HG03196 (cell line): ENCODE results near the gene GUCY2D.
"Not testable (repeated sequence)": the region's sequence is repeated elsewhere in the genome, so short reads cannot be mapped to it uniquely, and the experiment has no call there.

Source experiments
- ATAC-seq: cut with Tn5 transposase; IDR thresholded peaks from one replicate; pipeline ENCODE4 v1.9.1; 2021; ENCODE audit not compliant: unreplicated experiment

Gene GUCY2D

DNA sequence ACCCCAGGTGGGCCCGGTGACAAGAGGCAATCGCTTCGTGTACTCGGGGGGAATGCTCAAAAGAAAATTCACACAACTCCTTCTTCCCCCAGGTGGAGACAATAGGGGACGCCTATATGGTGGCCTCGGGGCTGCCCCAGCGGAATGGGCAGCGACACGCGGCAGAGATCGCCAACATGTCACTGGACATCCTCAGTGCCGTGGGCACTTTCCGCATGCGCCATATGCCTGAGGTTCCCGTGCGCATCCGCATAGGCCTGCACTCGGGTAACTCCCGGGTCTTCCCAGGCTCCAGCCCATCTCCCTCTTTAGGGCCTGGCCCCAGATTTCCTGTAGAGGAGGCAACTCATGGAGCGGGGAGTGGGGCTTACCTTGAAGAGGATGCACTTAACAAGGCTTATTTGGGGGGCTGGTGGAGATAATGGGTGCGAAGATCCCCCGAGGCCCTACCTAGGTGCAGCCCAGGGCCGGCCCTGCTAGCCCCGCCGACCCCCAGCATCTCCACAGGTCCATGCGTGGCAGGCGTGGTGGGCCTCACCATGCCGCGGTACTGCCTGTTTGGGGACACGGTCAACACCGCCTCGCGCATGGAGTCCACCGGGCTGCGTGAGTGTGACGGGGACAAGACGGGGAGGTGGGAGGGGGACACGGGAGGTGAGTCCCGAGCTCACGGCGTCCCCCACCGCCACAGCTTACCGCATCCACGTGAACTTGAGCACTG lies 13.0 kb downstream of the GUCY2D start:
- no peak for ATAC-seq

- ATAC-seq, result no peak
Measured at GRCh38 chr17:8015957-8016631, 13.7 kb downstream of the GUCY2D start.

DNA sequence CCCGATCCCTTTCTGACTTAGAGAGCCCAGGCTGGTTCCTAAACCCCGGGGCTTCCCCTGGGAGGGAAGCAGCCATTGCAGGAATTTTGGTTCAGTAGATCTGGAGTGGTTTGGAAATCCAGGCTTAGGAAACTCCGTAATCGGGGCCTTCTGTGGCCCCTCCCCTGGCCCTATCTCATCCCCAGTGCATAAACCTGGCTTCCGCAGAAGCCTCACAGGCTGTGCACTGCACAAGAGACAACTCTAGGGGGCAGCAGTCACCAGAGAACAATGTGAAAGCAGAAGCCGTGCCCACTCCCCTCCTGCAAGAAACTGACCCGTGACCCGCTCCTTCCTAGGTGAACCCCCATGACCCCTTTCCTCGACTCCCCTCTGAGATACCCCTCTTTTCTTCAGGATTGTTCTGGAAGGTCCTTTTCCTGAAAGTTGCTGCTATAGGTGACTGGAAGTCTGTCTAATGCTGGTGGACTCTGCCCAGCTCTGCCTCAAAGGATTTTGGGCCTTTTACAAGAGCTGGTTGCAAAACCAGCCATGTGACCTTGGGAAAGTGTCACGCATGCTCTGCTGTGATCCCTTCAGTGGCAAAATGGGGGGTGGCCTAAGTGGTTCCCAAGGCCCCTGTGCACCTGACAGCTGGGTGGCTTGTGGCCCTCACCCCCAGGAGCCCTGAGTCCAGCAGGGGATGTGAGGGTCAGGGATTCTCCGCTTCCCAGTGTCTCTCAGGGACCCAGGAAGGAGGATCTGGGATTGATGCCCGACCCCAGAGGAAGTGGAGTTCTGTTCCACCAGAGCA lies 14.4 kb downstream of the GUCY2D start:
- no peak for ATAC-seq

- ATAC-seq, result no peak
Measured at GRCh38 chr17:8018436-8018835, 16.0 kb downstream of the GUCY2D start.

- ATAC-seq, result no peak
Measured at GRCh38 chr17:8019166-8019565, 16.8 kb downstream of the GUCY2D start.

GRCh38 chr17:8019665-8020650 lies 17.5 kb downstream of the GUCY2D start:
- ATAC-seq, result no peak

- ATAC-seq, result no peak
Measured at GRCh38 chr17:8020776-8021564, 18.6 kb downstream of the GUCY2D start.

DNA sequence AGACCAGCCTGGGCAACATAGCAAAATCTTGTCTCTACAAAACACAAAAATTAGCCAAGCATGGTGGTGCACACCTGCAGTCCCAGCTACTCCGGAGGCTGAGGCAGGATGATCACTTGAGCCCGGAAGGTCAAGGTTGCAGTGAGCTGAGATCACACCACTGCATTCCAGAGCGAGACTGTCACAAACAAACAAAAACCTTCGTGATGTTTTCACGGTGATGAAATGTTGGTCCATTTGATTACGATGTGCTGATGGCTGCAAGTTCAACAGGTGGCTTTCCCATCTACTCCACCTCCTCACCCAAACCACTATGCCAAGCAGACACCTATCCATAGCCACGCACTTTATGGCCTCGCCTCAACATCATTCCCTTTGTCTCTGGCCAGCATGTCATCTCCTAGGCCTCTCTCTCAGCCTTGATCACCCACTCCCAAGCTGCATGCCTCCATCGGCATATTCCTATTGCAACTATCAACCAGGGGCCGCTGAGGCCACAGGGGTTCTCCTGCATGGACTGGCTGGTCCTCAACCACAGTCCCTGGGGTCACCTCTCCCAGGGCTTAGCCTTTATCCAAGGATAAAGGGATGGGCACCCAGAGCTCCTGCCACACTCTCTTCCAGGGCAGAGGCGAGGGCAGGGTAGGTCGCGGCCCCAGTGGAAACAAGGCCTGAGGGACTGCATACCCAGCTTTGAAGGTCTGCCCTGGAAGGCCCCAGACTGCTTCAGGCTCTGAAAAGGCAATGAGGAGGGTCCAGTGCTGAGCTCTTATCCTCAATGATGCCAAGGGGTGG lies 19.3 kb downstream of the GUCY2D start:
- no peak for ATAC-seq

DNA sequence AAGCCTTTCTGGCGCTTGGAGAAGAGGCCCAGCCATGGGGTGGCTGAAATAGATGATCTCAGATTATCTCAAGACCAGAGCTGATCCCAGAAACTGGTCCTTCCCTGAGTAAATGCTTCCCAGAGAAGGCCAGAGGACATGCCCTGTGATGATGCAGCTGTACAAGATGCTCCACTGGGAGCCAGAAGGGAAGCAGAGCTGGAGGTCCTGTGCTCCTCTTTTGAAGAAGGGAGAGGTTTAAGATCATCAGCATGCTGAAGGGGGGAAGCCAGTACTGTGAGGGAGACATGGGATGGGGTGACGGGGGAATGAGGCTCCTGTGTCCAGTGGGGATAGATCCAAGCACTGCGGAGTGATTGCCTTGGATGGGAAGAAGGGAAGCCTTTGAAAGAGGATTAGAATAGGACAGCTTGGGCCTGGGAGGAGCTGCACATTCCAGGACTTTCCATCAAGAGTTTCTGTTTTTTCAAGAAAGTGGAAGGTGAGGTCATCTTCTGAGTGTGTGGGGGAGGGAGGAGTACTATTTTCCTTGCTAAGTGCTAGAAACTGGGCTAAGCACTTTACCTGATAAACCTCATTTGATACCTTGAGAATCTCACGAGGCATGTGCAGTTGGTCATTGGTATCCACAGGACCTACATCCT lies 20.1 kb downstream of the GUCY2D start:
- no peak for ATAC-seq

- not testable (repeated sequence) for ATAC-seq
Measured at GRCh38 chr17:8024161-8024560, 21.7 kb downstream of the GUCY2D start.

DNA sequence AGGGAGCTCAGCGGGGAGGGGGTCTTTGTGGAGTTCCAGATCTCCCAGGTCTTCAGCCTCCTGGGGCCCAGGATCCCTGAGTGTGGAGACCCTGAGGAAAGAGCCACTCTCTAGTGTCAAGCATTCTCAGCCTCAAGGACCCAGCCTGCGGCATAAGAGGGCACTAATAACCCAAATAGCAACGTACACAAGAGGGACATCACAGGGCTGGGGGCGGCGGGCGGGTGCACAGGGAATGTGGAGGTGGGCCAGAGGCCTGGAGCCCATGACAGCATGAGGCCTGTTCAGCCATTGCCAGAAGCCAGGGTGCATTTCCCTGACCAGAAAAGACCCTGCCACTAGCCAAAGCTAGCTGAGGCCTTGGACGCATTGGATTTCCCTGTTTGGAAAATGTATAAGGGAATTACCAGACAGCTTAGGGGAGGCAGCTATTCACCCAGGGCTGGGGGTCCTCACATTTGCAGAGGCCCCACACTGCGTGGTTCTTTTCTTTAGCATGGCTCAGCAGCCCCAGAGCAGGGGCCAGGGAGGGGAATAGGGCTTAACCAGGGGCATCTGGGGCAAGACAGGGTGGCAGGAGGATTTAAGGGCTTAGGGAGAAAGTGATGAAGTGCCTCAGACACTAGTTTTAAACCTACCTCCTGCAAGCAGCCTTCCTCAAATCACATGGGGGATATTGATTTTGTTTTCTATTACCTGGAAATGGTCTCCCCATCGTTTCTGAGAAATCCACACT lies 22.9 kb downstream of the GUCY2D start:
- ATAC-seq, result no peak

DNA sequence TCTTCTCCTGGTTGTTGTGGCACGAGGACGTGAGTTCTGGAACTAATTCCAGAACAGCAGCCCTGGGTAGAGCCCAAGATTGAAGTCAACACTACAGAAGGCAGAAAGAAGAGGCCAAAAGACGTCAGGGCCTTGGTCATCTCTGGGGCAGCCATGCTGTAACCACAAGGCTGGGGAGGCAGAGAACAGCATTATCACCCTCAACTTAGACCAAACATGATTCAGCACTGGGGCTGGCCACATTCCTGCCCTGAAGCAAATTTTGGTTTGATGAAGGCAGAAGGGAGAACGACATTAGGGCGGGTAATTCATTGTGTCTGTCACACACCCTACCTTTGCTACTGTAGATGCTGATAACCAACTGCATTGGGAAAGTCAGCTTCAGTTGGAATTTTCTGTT lies 26.7 kb downstream of the GUCY2D start:
- ATAC-seq, result no peak

DNA sequence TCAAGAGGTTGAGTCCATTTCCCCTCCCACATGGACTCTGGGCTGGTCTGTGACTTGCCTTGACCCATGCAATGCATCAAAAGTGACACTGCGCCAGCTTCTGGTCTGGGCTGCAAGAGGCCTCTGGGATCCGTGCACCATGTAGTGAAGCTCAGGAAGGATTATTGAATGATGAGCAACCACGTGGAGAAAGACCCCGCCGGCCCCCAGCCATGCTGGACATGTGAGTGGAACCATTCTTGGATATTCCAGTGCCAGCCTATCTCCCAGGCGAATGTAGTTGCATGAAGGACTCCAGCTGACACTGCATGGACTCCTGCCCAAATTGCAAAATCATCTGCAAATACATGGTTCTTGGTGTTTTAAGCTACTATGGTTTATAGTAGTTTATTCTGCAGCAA lies 28.8 kb downstream of the GUCY2D start:
- ATAC-seq, result no peak

DNA sequence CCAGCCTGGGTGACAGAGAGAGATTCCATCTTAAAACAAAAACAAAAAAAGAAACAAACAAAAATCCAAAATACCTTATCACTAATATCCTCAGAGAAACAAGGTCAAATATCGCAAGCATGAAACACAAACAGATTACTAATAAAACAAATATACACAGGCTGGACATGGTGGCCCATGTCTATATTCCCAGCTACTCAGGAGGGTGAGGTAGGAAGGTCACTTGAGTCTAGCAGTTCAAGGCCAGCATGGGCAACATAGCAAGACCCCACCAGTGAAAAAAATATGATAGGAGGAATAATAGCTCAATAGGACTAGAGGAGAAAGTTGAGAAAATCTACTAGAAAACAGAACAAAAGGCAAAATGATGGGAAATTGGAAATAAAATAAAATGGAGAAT lies 29.5 kb downstream of the GUCY2D start:
- ATAC-seq, result no peak

DNA sequence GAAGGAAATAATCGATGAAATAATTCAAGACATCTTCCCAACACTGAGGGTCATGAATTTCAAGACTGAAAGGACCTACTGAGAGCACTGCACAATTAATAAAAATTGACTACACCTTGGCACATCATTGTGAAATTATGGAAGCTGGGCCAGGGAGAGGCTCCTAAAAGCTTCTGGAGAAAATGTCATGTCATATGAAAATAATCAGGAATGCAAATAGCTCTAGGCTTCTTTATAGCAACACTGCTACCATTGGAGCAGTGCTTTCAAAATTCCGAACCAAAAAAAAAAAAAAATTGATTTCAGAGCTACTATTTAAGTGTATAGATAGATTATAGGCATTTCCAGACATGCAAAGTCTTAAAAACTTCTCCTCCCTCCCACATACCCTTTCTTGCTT lies 30.0 kb downstream of the GUCY2D start:
- no peak for ATAC-seq

DNA sequence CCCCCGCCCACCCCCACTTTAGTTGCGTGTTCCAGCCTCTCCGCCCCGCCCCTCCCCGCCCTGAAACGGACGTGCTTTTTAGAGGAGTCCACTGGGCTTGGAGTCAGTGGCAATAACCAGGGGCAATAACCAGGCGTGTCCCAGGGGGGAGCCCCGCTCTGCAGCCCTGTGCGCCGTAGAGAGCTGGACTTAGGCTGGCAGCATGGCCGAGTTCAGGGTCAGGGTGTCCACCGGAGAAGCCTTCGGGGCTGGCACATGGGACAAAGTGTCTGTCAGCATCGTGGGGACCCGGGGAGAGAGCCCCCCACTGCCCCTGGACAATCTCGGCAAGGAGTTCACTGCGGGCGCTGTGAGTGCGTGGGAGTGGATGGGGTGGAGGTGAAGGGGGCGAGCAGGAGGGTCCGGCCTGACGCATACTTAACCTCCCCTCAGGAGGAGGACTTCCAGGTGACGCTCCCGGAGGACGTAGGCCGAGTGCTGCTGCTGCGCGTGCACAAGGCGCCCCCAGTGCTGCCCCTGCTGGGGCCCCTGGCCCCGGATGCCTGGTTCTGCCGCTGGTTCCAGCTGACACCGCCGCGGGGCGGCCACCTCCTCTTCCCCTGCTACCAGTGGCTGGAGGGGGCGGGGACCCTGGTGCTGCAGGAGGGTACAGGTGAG lies 36.7 kb downstream of the GUCY2D start, which contains the start of gene ALOX15B:
Gene ALOX15B, plus strand, starts transcription at position 106 of the 657 bp plus-strand sequence. Its CDS starts 97 bp downstream, at position 203.
- no peak for ATAC-seq

DNA sequence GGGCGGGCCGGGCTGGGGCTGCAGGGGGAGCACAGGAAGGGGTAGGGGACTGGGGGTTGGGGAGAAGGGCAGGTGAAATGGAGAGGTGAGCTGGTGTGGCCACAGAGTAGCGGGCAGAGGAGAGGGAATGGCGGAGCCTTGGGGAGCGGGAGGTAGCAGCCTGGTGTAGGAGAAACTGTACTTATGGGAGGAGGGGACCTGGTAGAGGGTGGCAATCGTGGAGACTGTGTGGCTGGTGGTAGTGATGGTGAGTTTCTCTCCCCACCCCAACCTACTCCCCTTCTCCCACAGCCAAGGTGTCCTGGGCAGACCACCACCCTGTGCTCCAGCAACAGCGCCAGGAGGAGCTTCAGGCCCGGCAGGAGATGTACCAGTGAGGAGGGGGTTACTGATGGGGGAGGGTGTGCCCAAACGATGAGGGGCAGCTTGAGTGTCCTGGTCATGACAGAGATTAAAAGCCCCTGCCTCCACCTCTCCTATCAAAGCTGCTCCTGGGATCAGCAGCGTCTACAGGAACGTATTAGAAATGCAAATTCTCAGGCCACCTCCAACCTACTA lies 37.3 kb downstream of the GUCY2D start:
- no peak for ATAC-seq
